ENCODE data around the gene PPP1R9B. TPM values are rescaled to one million over a fixed set of nuclear protein-coding genes. Genes with fewer than 3 reads are reported as not detected.

The PPP1R9B gene
- total RNA-seq, 1 donor from 2014 or later: 16.6 TPM

- TF ChIP-seq CTCF (IDR thresholded peaks at IDR 0.05; ENCODE audit: insufficient read depth, low read length, severe bottlenecking): peak; percentile 97
- peak overlapping the region; percentile 42 for H3K4me3 ChIP-seq (ENCODE audit: low read depth, low read length)
- no peak for FAIRE-seq
- DNase-seq (ENCODE audit: low read depth): peak; percentile 71
- H3K36me3 ChIP-seq (ENCODE audit: control insufficient read depth, insufficient read depth, low read length): no peaks in the 10 kb centered on the region
- H3K27me3 ChIP-seq (ENCODE audit: control insufficient read depth, insufficient read depth, low read length): no peaks in the 10 kb centered on the region
Measured at GRCh38 chr17:50161023-50161910, 10.8 kb upstream of the PPP1R9B start.

- DNase-seq (ENCODE audit: low read depth) (no peak), FAIRE-seq (peak; percentile 55)
- no peak for TF ChIP-seq CTCF (IDR thresholded peaks at IDR 0.05; ENCODE audit: insufficient read depth, low read length, severe bottlenecking)
- H3K27me3 ChIP-seq (ENCODE audit: control insufficient read depth, insufficient read depth, low read length): no peaks in the 10 kb centered on the region
- H3K36me3 ChIP-seq (ENCODE audit: control insufficient read depth, insufficient read depth, low read length): no peaks in the 10 kb centered on the region
- H3K4me3 ChIP-seq (ENCODE audit: low read depth, low read length): no peak overlapping the region
Measured at GRCh38 chr17:50157891-50158290, 7.4 kb upstream of the PPP1R9B start.

GRCh38 chr17:50155115-50155819, 4.8 kb upstream of the PPP1R9B start:
- FAIRE-seq: no peak
- TF ChIP-seq CTCF (IDR thresholded peaks at IDR 0.05; ENCODE audit: insufficient read depth, low read length, severe bottlenecking): no peak
- DNase-seq (ENCODE audit: low read depth): no peak

GRCh38 chr17:50154604-50155003, 4.1 kb upstream of the PPP1R9B start:
- no peaks in the 10 kb centered on the region for H3K36me3 ChIP-seq (ENCODE audit: control insufficient read depth, insufficient read depth, low read length)
- no peaks in the 10 kb centered on the region for H3K27me3 ChIP-seq (ENCODE audit: control insufficient read depth, insufficient read depth, low read length)
- TF ChIP-seq CTCF (IDR thresholded peaks at IDR 0.05; ENCODE audit: insufficient read depth, low read length, severe bottlenecking): no peak
- no peak for FAIRE-seq
- DNase-seq (ENCODE audit: low read depth): no peak
- H3K4me3 ChIP-seq (ENCODE audit: low read depth, low read length): no peak overlapping the region

More at GRCh38 chr17:50155115-50155819, 4.8 kb upstream of the PPP1R9B start:
- no peak overlapping the region for H3K4me3 ChIP-seq (ENCODE audit: low read depth, low read length)
- H3K27me3 ChIP-seq (ENCODE audit: control insufficient read depth, insufficient read depth, low read length): no peaks in the 10 kb centered on the region
- no peaks in the 10 kb centered on the region for H3K36me3 ChIP-seq (ENCODE audit: control insufficient read depth, insufficient read depth, low read length)

- FAIRE-seq: no peak
- peak; percentile 62 for DNase-seq (ENCODE audit: low read depth)
- no peak for TF ChIP-seq CTCF (IDR thresholded peaks at IDR 0.05; ENCODE audit: insufficient read depth, low read length, severe bottlenecking)
- no peaks in the 10 kb centered on the region for H3K36me3 ChIP-seq (ENCODE audit: control insufficient read depth, insufficient read depth, low read length)
- H3K27me3 ChIP-seq (ENCODE audit: control insufficient read depth, insufficient read depth, low read length): no peaks in the 10 kb centered on the region
- no peak overlapping the region for H3K4me3 ChIP-seq (ENCODE audit: low read depth, low read length)
Measured at GRCh38 chr17:50153650-50154575, 3.4 kb upstream of the PPP1R9B start.

All from bronchial epithelial cell (primary cell).